G401 (cell line): ENCODE measurements around the gene JPH3. TPM values are rescaled to one million over a fixed set of nuclear protein-coding genes. Genes with fewer than 3 reads are reported as not detected.
A peak's percentile ranks its signal among the peaks of the same experiment; 100 is the strongest.
"Not testable (repeated sequence)": the region's sequence is repeated elsewhere in the genome, so short reads cannot be mapped to it uniquely, and the experiment has no call there.

Experiments used
- DNase-seq: peaks from one replicate; pipeline ENCODE4 v3.0.0-alpha.2; 2015; ENCODE audit warnings: low spot score
- in situ Hi-C: cut with HindIII; loops from 2 replicates; pipeline ENCODE4 v1.10.0; 2016; ENCODE audit warnings: low sequenced_read_pairs, mixed read lengths
- total RNA-seq: library from RNA; depleted of rRNA; stranded (reverse); fragments of >200 nt; shearing (Covaris generic); gene quantifications from 2 replicates; pipeline ENCODE4 v1.2.3, GENCODE V29; 2014

The JPH3 gene
- total RNA-seq, 1 experiment from 2014 or later, result 22.1 TPM

- DNase-seq, result no peak
- in situ Hi-C loops, result no loop called here
Observed at GRCh38 chr16:87701078-87701460, 98.8 kb downstream of the JPH3 start.

- no peak for DNase-seq
- in situ Hi-C loops, result no loop called here
Observed at GRCh38 chr16:87701505-87701921, 99.2 kb downstream of the JPH3 start.

- in situ Hi-C loops, result no loop called here
- DNase-seq, result peak; percentile 49
Observed at GRCh38 chr16:87702325-87702811, 100.1 kb downstream of the JPH3 start.

GRCh38 chr16:87703071-87703470, 100.8 kb downstream of the JPH3 start:
- no peak for DNase-seq
- in situ Hi-C loops, result no loop called here

- DNase-seq, result peak; percentile 48
- in situ Hi-C loops, result no loop called here
Observed at GRCh38 chr16:87703835-87704375, 101.6 kb downstream of the JPH3 start.

GRCh38 chr16:87704754-87705353, 102.5 kb downstream of the JPH3 start:
- in situ Hi-C loops, result no loop called here
- peak; percentile 80 for DNase-seq

- peak; percentile 52 for DNase-seq
- in situ Hi-C loops, result no loop called here
Observed at GRCh38 chr16:87705771-87706277, 103.5 kb downstream of the JPH3 start.

GRCh38 chr16:87706278-87707000, 104.1 kb downstream of the JPH3 start:
- peak; percentile 43 for DNase-seq
- in situ Hi-C loops, result no loop called here

- DNase-seq, result no peak
- in situ Hi-C loops, result no loop called here
Observed at GRCh38 chr16:87707097-87707496, 104.8 kb downstream of the JPH3 start.

GRCh38 chr16:87707714-87708580, 105.6 kb downstream of the JPH3 start:
- DNase-seq, result no peak
- in situ Hi-C loops, result no loop called here

- no peak for DNase-seq
- in situ Hi-C loops, result no loop called here
Observed at GRCh38 chr16:87708881-87709638, 106.8 kb downstream of the JPH3 start.

GRCh38 chr16:87709677-87710076, 107.4 kb downstream of the JPH3 start:
- in situ Hi-C loops, result no loop called here
- DNase-seq, result no peak

GRCh38 chr16:87710887-87711286, 108.6 kb downstream of the JPH3 start:
- in situ Hi-C loops, result no loop called here
- no peak for DNase-seq

- in situ Hi-C loops, result no loop called here
- no peak for DNase-seq
Observed at GRCh38 chr16:87712184-87712762, 110.0 kb downstream of the JPH3 start.

GRCh38 chr16:87713451-87714229, 111.3 kb downstream of the JPH3 start:
- in situ Hi-C loops, result no loop called here
- DNase-seq, result no peak

GRCh38 chr16:87715231-87715630, 112.9 kb downstream of the JPH3 start:
- in situ Hi-C loops, result no loop called here
- no peak for DNase-seq

GRCh38 chr16:87715658-87716057, 113.3 kb downstream of the JPH3 start:
- no peak for DNase-seq
- in situ Hi-C loops, result no loop called here

- DNase-seq, in situ Hi-C loops: not testable (repeated sequence)
Observed at GRCh38 chr16:87718831-87719230, 116.5 kb downstream of the JPH3 start.
